SH-SY5Y (cell line): Measurements from ENCODE around the gene TEAD1.

ENCODE experiments used
- GATA2 ChIP-seq: IDR thresholded peaks from 2 replicates; pipeline ENCODE4 v1.6.1; 2011; ENCODE audit warnings: mild to moderate bottlenecking, low read depth, low read length
- GATA3 ChIP-seq: IDR thresholded peaks from 2 replicates; pipeline ENCODE4 v1.6.1; 2011; ENCODE audit warnings: low read depth, mild to moderate bottlenecking, low read length, moderate library complexity

The TEAD1 gene

DNA sequence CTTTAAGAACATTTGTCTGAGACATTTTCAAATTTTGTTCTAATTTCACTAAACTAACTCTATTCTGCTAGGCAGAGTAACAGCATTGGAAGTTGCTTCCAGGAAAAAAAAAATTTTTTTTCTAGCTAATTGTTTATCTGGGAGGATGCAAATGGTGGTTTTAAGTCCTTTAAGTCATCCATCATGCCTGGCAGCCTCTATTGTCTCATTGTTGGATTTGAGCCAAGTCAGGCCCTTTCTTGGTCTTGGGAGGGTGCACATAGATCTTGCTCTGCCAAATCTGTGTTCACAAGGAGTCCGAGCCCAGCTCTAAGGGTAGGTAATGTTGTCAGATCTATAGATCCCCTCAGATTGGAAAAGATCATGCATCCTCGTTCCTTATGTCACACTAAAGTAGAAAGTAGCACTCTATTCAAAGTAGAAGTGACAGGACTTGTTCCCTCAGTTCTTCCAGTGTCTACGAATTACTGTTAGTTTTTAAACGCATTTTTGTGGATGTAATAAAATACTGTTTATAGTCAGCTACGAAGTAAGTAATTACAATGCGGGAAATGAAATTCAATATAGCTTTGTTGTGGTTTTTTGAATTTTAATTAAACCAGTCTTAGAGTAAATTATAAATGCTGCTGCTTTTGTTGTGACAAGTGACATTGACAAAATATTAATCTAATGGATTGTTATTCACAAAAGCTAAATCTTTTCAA lies 168.9 kb downstream of the TEAD1 start:
- no peak for TF ChIP-seq GATA2
- no peak for TF ChIP-seq GATA3

DNA sequence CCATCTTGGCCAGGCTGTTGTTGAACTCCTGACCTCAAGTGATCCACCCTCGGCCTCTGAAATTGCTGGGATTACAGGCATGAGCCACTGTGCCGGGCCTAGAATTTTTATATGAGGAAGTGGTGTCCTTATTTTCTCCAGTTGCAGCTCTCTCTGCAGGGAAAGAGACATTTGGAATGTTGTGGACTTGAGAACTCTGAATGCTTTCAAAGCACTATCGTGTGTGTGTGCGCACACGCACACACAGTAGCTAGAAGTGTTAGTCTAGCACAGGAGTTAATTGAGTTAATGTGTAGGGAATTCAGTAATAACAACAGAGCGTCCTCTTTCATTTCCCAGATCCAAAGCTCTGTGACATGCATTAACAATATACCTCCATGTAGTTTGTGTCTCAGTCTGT lies 170.9 kb downstream of the TEAD1 start:
- TF ChIP-seq GATA3 = no peak
- TF ChIP-seq GATA2 = no peak

DNA sequence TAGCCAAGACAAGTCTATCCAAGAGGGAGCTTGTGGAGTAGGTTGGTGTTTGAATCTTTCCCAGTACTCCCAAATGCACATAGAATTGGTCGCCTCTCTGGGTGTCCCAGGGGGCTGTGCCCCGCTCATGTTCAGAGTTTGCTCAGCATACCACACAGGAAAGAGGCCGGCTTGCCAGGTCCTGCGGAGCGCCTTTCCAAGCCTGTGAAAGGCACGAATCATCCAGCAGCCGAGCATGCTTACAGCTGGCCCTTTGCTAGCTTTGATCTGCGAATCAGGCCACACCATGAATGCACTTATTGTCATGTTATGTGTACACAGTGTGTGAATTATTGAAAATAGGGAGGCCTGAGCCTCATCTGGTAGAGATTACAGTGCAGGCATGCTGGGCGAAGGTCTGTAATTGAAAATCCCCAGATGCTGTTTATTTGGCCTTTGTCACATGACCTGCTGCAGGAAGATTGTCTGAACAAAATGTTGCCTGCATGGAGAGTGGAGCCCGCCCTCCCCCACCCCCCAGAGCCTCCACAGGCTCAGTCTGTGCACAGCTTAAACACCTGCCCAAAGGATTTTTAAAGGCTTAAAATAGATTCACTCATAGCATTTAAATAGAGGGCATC lies 171.6 kb downstream of the TEAD1 start:
- TF ChIP-seq GATA2 = peak; percentile 66
- TF ChIP-seq GATA3 = no peak

DNA sequence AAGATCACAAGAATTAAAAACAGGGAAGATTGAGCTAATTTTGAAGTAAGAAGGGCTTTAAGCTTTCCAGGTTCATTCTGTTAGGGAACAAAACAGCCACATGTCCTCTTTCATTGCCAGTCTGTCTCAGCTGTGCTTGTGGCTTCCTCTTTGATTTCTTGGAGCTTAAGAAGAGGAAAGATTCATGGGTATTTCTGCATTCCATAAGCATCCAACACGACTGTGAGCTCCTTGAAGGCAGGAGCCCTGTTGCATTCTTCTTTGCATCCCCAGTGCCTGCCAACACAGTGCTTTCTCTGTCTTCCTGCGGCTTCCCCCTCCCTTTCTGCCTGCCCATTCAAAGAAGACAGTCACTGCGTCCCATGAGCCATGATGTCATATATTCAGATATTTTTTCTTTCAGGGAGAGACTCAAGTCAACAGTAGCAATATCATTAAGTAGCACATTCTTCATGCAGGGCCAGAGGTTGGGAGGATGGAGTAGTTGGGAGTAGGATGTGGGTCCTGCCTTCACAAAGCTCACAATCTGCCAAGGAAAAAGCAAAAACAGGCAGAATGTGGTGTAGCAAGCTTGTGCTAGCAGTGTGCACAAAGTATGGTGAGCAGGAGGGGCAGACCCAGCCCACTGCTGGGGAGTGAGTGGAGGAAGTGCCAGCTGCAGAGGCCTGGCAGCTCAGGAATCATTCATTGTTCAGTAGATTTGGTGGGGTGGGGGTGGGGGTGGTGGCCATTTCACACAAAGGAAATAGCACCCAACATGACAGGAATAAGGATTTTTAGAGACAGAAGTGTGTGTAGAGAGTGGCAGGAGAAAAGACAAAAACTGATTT lies 172.8 kb downstream of the TEAD1 start:
- no peak for TF ChIP-seq GATA2
- no peak for TF ChIP-seq GATA3

DNA sequence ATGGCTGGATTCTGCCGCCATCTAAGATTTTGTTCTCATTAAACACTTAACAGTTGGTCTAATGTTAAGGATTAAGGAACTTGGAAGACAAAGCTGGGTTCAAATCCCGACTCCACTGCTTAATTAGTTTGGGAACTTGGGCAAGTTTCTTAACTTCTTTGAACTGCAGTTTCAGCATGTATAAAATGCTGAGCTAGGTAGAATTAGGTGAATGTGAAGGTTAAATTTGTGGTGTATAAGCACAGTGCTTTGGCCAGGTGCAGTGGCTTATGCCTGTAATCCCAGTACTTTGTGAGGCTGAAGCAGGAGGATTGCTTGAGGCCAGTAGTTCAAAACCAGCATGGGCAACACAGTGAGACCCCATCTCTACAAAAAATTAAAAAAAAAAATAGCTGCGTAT lies 174.2 kb downstream of the TEAD1 start:
- no peak for TF ChIP-seq GATA2
- TF ChIP-seq GATA3 = no peak

DNA sequence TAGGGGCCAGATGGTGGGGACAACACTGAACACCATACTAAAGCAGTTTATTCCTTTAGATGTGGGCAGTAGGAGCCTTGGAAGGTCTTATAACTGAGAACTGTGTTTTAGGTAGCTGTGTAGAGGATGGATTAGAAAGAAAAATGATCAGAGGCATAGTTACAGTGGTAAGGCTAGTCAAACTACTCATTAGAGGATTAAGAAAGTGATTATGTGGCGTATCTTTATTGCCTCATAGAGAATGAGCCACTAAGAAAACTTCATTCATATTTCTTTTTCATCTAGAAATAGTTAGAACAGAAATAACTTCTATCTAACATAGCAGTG lies 179.1 kb downstream of the TEAD1 start:
- no peak for TF ChIP-seq GATA3
- no peak for TF ChIP-seq GATA2

DNA sequence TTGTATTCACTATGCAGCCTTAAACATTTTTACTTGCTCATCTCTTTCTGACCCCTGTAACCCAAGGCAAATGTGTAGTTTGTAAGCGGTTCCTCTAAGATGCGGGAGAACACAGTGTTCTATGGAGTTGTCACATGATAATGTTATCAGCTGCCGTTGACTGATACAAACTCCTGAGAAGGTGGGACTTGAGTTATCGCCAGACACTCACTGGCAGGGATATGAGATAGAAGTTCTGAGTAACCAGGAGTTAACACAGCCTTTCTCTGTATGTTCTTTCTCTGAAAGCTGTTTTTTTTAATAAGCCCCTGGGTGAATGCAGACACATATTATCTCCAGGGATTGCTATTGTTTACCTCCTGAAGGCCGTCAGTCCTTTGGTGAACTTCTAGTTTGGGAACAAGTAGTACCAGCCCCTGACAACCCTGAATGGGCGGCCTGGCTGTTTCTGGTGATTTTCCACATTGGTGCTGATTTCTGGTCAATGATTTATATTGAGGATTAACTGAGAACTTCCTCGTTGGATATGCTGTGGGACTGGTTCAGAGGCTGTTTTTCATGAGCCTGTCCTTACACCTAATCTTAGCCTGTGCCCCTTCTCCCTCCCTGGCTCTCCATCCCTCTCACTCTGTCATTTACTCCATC lies 179.6 kb downstream of the TEAD1 start:
- TF ChIP-seq GATA2 (no peak), GATA3 (no peak)

DNA sequence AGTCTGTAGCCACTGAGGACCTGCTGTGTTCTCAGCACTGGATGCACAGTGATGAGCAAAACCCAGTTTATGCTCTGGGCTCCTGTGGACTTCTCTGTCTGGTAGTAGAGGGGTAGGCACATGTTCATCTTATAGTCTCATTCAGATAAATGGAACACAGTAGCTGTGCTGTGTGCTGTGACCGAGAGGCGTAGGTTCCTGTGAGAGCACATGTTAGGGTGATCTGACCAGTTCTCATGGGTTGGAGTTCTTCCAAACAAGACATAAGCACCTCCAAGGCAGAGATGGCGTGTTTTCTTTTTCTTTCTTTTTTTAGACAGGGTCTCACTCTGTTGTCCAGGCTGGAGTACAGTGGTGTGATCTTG lies 180.1 kb downstream of the TEAD1 start:
- TF ChIP-seq GATA3 = no peak

DNA sequence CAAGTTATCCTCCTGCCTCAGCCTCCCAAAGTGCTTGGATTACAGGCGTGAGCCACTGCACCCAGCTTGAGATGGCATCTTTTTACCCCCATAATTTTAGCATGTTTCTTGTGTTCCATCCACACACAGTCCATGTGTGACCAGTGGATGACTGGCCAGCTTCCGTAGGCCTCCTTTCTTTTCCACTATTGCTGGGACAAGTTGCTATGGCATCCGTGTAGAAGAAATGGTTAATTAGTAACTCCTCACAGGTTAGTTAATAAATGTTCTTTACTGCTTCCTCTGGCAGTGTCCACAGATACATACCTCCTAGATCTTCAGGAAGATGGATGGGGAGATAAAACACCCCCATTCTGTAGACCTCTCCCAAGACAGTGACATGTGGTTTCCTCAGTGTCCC lies 180.6 kb downstream of the TEAD1 start:
- no peak for TF ChIP-seq GATA3
- no peak for TF ChIP-seq GATA2

DNA sequence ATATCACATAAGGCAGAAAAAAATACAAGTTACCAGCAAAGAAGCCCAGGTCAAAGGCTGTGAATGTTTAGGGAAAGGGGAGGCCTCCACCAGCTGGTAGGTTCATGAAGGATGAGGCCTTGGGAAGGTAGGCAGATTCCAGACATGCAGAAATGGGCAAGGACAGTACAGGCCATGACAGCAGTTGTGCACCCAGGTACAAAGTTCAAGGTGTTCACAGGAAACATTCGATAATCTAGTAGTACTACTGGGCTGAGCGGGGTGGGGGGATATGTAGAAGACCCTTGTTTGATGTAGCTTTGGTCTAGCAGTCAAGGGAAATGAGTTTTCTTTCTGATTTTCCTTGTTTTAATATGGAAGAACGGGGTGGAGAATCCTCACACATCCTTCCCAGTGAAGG lies 182.1 kb downstream of the TEAD1 start:
- TF ChIP-seq GATA2 (no peak), GATA3 (no peak)

DNA sequence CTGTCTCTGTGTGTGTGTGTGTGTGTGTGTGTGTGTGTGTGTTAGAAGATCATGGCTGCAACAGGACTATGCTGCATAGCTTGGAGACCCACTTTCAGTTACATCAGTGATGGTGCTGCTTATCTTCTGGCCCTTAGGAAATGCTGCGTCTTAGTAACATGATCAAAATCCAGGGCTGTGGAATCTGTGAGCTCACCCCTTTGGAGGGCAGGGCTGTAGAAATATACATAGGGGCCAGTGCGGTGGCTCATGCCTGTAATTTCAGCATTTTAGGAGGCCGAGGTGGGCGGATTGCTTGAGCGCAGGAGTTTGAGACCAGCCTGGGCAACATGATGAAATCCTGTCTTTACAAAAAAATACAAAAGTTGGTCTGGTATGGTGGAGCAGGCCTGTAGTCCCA lies 183.4 kb downstream of the TEAD1 start:
- TF ChIP-seq GATA2 (no peak), GATA3 (no peak)

DNA sequence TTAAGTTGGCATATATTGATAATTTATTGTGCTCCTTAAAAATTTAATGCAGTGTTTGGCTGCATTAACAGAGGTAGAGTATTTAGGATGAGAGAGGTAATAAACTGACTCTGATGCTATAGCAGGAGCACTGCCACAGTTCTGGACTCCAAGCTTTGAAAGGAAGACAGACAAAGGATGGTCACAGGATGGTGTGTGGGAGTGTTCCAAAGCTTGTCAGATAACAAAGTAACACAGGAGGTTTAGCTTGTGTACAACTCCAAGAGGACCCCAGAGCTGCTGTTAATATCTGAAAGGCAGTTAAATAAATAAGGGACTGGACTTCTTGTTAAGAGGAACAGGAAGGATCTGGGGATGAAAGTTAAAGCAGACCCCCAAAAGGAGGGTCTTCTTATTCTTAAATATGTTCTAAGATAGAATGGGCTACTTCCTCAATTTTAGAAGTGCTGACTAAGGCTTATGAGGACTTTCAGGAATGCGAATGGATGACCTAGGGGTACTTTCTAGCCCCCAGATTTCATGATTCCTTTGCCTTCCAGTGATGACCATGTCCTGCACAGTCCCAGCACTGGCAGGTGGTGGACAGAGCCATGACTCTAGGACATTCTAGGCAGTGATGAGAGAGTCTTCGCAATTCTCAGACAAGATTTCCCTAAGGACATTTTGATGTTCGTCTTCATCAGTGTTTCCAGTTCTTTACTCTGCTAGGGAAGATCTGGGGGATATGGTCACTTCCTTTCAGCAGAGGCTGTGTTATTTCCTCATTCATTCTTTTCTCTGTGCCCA lies 185.8 kb downstream of the TEAD1 start:
- TF ChIP-seq GATA2 (no peak), GATA3 (no peak)

DNA sequence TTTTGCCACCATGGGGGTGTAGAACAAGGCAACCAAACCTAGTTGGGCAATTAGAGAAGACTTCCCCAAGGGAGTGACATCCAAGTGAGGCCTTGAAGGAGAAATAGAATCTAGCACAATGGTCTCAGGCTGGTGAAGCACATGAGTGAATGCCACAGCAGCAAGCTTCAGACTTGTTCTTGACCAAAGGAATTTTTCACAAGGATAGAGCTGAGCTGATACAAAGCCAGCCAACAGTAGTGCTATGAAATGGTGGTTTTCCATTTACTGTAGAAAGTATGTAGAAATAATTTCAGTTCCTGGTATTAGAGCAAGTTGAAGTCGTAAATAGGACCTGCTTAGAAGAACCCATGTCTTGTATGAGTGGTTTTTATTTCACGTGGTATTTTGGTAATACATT lies 186.6 kb downstream of the TEAD1 start:
- no peak for TF ChIP-seq GATA3
